ENCODE results near the gene PAQR6.
A peak's percentile ranks its signal among the peaks of the same experiment; 100 is the strongest.

Gene PAQR6

DNA sequence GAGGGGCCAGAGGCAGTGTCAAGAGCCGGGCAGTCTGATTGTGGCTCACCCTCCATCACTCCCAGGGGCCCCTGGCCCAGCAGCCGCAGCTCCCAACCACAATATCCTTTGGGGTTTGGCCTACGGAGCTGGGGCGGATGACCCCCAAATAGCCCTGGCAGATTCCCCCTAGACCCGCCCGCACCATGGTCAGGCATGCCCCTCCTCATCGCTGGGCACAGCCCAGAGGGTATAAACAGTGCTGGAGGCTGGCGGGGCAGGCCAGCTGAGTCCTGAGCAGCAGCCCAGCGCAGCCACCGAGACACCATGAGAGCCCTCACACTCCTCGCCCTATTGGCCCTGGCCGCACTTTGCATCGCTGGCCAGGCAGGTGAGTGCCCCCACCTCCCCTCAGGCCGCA is 5.9 kb downstream of the PAQR6 start, which contains the start of gene BGLAP:
Gene BGLAP, plus strand, starts transcription at position 259 of the 400 bp plus-strand sequence. Its CDS starts 48 bp downstream, at position 307.
- ChIA-PET CTCF (interaction anchor here (0.7 to 1.2 kb wide), 2 partner anchors 12 to 17 kb away, joined by 3 to 4 read pairs; no protein-coding TSS in a partner anchor), POLR2A (ENCODE audit: low non-redundant PET) (no interaction called here)
- TF ChIP-seq, protein P1, sequence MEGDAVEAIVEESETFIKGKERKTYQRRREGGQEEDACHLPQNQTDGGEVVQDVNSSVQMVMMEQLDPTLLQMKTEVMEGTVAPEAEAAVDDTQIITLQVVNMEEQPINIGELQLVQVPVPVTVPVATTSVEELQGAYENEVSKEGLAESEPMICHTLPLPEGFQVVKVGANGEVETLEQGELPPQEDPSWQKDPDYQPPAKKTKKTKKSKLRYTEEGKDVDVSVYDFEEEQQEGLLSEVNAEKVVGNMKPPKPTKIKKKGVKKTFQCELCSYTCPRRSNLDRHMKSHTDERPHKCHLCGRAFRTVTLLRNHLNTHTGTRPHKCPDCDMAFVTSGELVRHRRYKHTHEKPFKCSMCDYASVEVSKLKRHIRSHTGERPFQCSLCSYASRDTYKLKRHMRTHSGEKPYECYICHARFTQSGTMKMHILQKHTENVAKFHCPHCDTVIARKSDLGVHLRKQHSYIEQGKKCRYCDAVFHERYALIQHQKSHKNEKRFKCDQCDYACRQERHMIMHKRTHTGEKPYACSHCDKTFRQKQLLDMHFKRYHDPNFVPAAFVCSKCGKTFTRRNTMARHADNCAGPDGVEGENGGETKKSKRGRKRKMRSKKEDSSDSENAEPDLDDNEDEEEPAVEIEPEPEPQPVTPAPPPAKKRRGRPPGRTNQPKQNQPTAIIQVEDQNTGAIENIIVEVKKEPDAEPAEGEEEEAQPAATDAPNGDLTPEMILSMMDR (conservative IDR thresholded peaks at IDR 0.05; ENCODE audit: low read depth): no peak
- DNase-seq (ENCODE audit: low spot score): no peak
- H3K27ac ChIP-seq: peak within 1 kb of the TSS; percentile 89

DNA sequence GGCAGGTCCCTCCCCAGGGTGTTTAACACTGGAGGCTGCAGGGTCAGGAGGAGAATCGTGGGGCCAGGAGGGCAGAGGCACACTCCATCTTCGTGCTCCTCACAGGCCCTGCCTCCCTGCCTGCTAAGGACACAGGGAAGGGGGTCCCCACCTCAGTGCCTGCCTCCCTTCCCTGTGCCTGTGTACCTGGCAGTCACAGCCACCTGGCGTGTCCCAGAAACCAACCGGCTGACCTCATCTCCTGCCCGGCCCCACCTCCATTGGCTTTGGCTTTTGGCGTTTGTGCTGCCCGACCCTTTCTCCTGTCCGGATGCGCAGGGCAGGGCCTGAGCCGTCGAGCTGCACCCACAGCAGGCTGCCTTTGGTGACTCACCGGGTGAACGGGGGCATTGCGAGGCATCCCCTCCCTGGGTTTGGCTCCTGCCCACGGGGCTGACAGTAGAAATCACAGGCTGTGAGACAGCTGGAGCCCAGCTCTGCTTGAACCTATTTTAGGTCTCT is 6.5 kb downstream of the PAQR6 start:
- peak; percentile 89 for DNase-seq (ENCODE audit: low spot score)
- TF ChIP-seq, protein P1 (conservative IDR thresholded peaks at IDR 0.05; ENCODE audit: low read depth): no peak
- peak overlapping the region; percentile 89 for H3K27ac ChIP-seq
- CTCF ChIA-PET: interaction anchor here (0.7 to 1.2 kb wide), 3 partner anchors 11 to 34 kb away, joined by 3 to 4 read pairs (median 3); no protein-coding TSS in a partner anchor
- POLR2A ChIA-PET (ENCODE audit: low non-redundant PET): no interaction called here

DNA sequence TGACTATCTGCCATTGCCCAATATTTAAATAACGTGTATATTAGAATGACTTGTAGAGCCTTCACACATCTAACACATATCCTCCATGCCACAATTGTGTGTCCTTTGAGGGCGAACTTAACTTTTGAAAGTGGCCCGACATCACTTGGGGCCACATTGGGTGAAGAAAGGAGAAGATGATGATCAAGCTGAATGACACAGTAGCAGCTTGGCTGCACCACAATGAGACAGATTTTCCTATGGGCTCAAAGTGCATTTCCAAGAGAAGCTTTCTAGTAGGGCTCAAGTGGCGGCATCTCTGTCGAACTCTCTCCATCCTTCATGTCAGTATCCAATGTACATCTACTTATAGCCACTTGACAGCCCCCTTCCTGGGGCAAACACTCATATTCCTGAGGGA is 9.6 kb downstream of the PAQR6 start:
- CTCF ChIA-PET: interaction anchor here (0.6 to 1.5 kb wide), 2 partner anchors 13 to 23 kb away, joined by 3 to 9 read pairs; no protein-coding TSS in a partner anchor
- POLR2A ChIA-PET (ENCODE audit: low non-redundant PET): no interaction called here
- H3K27ac ChIP-seq: peak overlapping the region; percentile 89; the same call in 1 of the 2 replicates
- TF ChIP-seq, protein P1 (conservative IDR thresholded peaks at IDR 0.05; ENCODE audit: low read depth): no peak
- DNase-seq (ENCODE audit: low spot score): no peak

DNA sequence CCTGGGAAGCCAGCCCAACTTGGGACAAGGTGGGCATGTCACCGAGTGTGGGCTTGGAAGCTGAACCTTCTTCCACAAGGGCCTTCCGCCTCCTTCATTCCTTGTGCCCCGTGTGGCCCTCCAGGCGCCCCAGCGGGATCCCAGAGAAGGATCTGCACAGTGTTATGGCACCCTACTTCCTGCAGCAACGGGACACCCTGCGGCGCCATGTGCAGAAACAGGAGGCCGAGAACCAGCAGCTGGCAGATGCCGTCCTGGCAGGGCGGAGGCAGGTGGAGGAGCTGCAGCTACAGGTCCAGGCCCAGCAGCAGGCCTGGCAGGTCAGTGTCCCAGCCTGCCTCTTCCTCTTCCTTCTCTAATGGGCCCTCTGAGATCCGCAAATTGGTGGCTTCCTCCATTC is 11.7 kb downstream of the PAQR6 start:
- H3K27ac ChIP-seq: peak overlapping the region; percentile 27
- POLR2A ChIA-PET (ENCODE audit: low non-redundant PET): no interaction called here

DNA sequence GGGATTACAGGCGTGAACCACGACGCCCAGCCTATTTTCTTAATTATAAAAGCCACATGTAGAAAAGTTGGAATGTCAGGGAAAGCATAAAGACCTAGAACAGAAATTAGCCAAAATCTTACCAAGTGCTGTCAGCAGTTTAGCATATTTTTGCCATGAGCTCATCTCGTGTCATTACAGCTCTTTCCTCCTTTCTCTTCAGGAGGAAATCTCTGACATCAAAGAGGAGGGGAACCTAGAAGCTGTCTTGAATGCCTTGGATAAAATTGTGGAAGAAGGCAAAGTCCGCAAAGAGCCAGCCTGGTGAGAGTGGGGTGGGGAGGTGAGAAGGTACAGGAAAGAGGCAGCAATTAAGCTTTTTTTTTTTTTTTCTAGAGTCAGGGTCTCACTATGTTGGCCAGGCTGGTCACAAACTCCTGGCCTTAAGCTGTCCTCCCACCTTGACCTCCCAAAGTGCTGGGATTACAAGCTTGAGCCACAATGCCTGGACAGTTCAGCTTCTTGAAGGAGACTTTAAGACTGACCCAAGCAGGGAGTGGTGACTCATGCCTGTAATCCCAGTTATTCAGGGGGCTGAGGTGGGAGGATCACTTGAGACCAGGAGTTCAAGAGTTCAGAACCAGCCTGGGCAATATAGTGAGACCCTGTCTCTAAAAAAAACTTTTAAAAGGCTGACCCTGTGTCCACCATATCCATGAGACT is 14.3 kb downstream of the PAQR6 start:
- ChIA-PET POLR2A (ENCODE audit: low non-redundant PET) (no interaction called here), CTCF (interaction anchor here (1.3 kb wide), 1 partner anchor 167 kb away, joined by 6 read pairs; no protein-coding TSS in a partner anchor)
- peak overlapping the region; percentile 39; the same call in 1 of the 2 replicates for H3K27ac ChIP-seq
- TF ChIP-seq, protein P1 (conservative IDR thresholded peaks at IDR 0.05; ENCODE audit: low read depth): no peak
- no peak for DNase-seq (ENCODE audit: low spot score)

More for the DNA sequence above, 11.7 kb downstream of the PAQR6 start:
- DNase-seq (ENCODE audit: low spot score): no peak
- TF ChIP-seq, protein P1 (conservative IDR thresholded peaks at IDR 0.05; ENCODE audit: low read depth): no peak
- CTCF ChIA-PET: no interaction called here

DNA sequence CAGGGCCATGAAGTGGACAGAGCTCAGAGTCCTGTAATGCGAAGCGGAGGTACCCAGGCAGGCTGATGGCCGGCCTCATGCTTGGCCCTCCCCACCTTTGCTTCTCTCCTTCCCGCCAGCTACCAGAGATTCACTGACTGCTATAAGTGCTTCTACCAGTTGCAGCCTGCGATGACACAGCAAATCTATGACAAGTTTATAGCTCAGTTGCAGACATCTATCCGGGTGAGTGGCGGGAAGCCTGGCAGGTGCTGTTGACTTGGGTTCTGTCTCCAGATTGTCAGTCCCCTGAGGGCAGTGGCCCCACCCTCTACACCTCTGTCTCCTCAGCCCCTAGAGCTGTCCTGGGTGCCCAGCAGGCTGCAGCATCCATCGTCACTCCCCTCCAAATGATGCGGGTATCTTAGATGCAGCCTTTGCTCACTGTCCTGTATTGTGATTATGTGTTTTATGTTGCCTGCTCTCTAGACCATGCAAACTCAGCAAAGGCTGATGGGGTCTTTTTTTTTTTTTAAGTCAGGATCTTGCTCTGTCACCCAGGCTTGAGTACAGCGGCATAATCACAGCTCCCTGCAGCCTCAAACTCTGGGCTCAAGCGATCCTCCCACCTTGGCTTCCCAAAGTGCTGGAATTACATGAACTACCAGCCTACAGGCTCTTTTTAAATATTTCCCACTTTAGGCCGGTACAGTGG is 15.5 kb downstream of the PAQR6 start:
- TF ChIP-seq, protein P1 (conservative IDR thresholded peaks at IDR 0.05; ENCODE audit: low read depth): no peak
- no peak for DNase-seq (ENCODE audit: low spot score)
- CTCF ChIA-PET: interaction anchor here (0.9 to 1.3 kb wide), 2 partner anchors 135 to 166 kb away, joined by 3 to 6 read pairs; no protein-coding TSS in a partner anchor
- POLR2A ChIA-PET (ENCODE audit: low non-redundant PET): interaction anchor here (0.5 kb wide), 1 partner anchor 13 kb away, joined by 3 read pairs; no protein-coding TSS in a partner anchor
- peak overlapping the region; percentile 46 for H3K27ac ChIP-seq

All from RWPE1 (cell line).